HG02970 (cell line): ENCODE measurements around the gene GABBR2.

Source experiments
- ATAC-seq: cut with Tn5 transposase; IDR thresholded peaks from one replicate; pipeline ENCODE4 v1.9.1; 2021; ENCODE audit warnings: mild to moderate bottlenecking, moderate library complexity, moderate number of reproducible peaks; ENCODE audit not compliant: unreplicated experiment, low FRiP score

GABBR2 gene

DNA sequence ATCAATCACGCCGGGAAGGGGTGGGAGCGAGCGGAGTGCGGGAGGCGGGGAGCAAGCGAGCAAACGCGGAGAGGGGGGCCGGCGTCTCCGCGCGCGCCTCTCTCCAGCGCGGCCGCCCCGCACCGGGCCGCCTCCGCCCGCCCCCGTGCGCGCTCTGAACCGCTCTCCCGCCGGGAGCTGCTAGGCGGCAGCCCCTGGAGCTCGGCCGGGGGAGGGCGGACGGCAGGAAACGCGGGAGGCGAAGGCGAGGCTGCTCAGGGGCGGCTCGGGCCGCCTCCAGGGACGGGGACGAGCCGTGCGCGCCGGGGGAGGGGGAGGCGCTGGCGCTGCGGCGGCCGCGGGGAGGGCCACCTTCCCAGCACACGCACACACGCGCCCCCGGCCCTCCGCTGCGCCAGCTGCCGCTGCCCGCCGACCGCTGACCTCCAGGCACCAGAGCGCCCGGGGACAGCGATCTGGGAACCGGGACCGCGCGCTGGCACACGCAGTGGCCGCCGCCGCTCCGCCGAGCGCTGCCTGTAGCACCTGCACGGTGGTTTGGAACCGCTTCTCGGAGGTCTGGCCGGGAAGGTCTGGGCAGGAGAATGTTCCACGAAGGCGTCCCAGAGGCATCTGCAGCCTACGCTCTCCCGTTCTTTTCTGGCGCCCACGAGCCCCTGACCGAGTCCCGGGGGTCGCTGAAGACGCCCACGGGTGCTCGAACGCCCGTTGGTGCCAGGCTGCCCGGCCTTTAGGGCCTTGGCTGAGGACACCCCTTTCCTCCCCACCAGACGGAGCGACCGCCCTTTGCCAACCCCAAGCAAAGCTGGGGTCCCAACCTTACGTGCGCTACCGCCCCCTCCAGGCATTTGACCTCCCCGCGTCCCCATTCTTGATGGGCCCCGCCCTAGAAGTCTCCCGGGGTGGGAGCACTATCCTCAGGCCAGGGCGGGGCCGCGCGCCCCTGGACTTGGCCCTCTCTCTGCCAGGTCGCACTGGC lies at the start of gene GABBR2:
Gene GABBR2, minus strand, starts transcription at position 3 of the 979 bp plus-strand sequence. CDS start 198 bp downstream, outside the sequence.
- ATAC-seq: no peak

DNA sequence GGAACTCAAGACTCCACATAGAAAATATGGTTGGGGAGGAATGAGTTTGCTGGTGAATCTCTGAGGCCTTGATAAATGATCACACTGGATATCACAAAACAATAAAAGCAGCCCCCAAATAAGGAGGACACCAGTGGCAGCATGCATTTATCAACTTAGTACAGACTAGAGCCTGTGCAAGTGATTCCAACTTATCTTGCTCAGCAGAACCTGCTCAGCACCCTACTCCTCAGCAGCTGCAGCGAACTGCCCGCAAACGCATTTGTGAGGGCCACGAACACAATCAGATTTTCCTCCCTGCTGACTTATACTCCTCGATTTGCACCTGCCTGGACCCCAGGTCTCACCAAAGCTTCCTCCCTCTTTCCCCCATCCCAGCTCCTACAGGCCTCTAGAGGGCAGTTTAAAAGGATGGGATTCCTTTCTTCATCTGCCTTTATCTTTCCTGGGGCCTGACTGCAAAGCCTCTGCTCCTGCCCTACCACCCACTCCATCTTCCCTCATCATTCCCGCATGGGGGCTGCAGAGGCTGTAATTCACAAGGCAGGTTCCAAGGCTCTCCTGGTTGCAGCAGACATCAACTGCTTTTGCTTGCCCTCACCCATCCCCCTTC lies 46.4 kb upstream of the GABBR2 start:
- ATAC-seq: no peak

- no peak for ATAC-seq
These were observed 42.5 kb upstream of the GABBR2 start for GRCh38 chr9:98751210-98751609.

DNA sequence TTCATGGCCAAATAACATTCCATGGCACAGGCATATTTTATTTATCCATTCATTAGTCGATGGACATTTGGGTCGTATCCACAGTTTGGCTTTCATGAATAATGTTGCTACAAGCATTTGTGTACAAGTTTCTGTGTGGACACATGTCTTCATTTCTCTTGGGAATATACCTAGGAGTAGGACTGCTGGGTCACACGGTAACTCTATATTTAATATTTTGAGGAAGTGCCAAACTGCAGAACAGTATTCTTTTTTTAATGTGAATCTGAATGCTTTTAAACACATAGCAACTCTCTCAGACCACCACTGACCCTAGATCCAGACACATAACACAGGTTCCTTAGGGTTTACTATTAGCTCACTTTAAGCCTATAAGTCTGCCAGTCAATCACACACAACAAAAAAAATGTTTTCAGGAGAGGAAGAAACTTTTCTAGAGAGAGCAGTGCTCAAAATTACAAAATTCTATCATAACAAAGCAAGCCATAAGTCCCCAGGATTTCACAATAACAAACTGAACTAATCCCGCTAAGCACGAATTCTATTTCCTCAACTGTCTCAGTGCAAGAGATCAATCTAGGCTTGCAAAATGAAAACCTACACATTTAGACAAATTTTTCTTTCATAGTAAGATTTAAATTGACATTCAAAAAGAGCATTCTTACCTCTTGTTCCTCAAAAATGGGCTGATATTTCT lies 41.8 kb upstream of the GABBR2 start:
- ATAC-seq: no peak

- ATAC-seq: no peak
These were observed 38.7 kb upstream of the GABBR2 start for GRCh38 chr9:98747476-98747875.

- ATAC-seq: no peak
These were observed 36.7 kb upstream of the GABBR2 start for GRCh38 chr9:98745470-98745869.

DNA sequence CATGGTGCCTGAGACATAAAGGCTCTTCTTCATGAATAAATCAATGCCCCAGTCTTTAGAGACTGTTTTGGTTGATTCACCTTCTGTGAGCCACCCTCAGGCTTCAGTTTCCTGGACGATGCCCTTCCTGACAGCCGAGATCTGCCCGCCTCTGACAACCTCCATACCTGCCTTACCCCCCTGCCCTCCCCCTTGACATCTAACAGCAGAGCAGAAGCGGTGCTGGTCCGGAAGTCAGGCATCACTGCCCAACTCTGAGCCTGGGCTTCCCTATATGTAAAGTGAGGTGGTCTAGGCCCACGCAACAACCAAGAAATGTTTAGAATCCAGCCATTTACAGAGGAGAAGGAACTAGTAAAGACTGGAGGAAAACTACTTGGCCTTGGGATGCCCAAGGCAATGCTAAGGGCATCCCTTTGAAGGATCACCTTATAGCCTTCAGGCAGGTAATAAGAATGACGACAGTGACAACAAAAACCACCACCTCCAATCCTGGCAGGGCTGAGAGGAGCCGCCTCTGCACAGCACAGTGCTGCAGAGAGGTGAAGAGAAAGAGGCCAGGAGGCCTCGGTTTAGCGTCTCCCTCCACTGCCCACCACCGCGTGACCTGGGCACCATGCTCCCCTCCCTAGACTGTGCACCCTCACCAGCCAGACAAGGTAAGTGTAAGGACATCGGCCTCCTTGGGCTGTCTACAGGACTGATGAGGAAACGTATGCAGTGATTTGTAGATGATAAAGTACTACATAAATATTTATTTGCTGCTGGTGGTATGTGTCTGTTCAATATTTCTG lies 35.3 kb upstream of the GABBR2 start:
- no peak for ATAC-seq

- ATAC-seq: no peak
These were observed 34.6 kb upstream of the GABBR2 start for GRCh38 chr9:98743329-98743728.

- no peak for ATAC-seq
These were observed 33.9 kb upstream of the GABBR2 start for GRCh38 chr9:98742325-98743280.

- ATAC-seq: no peak
These were observed 31.6 kb upstream of the GABBR2 start for GRCh38 chr9:98740226-98740881.

DNA sequence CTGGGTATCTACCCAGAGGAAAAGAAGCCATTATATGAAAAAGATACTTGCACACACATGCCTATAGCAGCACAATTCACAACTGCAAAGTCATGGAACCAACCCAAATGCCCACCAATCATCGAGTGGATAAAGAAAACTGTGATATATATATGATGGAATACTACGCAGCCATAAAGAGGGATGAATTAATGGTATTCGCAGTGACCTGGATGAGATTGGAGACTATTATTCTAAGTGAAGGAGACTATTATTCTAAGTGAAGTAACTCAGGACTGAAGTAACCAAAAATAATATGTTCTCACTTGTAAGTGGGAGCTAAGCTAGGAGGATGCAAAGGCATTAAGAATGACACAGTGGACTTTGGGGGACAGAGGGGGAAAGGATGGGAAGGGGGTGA lies 30.0 kb upstream of the GABBR2 start:
- no peak for ATAC-seq

- ATAC-seq: no peak
These were observed 27.5 kb upstream of the GABBR2 start for GRCh38 chr9:98736226-98736625.

GRCh38 chr9:98732801-98733200 lies 24.1 kb upstream of the GABBR2 start:
- ATAC-seq: no peak

GRCh38 chr9:98732091-98732490 lies 23.4 kb upstream of the GABBR2 start:
- ATAC-seq: no peak

GRCh38 chr9:98730871-98731270 lies 22.1 kb upstream of the GABBR2 start:
- ATAC-seq: no peak

DNA sequence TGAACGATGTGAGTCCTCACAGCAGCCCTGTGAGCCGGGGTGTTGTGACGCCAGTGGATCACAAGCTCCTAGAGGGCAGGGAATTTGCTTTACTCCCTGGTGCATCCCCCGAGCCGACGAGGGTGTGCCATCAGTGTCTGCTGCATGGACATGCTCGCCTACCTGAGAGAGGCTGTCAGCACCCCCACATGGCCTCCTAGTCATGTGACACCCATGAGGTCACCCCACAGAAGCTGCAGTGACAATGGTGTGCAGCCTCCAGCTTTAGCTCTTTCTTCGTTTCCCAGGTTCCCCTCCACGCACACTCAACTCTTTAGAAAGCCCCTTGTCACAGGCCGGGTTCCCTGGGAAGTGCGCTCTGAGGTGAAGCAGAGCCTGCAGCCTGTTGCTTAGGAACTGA lies 19.8 kb upstream of the GABBR2 start:
- no peak for ATAC-seq

- ATAC-seq: no peak
These were observed 18.7 kb upstream of the GABBR2 start for GRCh38 chr9:98727428-98727827.

- ATAC-seq: no peak
These were observed 18.0 kb upstream of the GABBR2 start for GRCh38 chr9:98726735-98727134.
